HG03521 (cell line): ENCODE measurements around the gene MLF1.
A peak's percentile ranks its signal among the peaks of the same experiment; 100 is the strongest.
"Not testable (repeated sequence)": the region's sequence is repeated elsewhere in the genome, so short reads cannot be mapped to it uniquely, and the experiment has no call there.

Source experiments
- ATAC-seq: cut with Tn5 transposase; IDR thresholded peaks from one replicate; pipeline ENCODE4 v1.9.1; 2021; ENCODE audit warnings: mild to moderate bottlenecking, moderate library complexity; ENCODE audit not compliant: unreplicated experiment

MLF1 gene

DNA sequence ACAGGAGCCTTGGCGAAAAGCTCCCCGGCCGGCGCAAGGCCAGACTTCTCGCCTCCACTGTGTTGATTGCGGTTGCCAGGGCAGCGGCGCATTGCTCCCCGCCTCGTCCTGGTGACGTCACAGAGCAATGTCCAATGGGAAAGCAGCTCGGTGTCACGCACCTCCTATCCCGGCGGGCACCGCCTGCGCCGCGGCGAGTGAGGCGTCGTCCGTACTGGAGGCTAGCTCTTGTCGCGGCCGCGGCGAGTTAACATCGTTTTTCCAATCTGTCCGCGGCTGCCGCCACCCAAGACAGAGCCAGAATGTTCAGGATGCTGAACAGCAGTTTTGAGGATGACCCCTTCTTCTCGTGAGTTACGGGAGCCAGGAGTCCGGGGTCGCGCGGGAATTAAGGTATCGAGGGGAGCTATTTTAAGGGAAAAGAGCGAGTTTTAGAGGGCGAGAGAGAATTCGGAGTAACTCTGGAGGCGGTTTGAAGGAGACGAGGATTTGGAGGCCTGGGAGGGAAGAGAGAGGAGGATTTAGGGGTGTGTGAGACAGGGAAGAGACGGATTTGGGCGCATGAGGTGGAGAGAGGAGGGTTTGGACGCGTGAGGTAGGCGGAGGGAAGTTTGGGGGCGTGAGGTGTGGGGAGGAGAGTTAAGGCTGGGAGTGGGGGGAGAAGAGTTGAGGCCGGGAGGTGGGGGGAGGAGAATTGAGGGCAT is at the start of gene MLF1:
MLF1 (plus strand) TSS at position 196 of the 704 bp plus-strand sequence; CDS start at position 303, 107 bp downstream.
- ATAC-seq = peak; percentile 100

DNA sequence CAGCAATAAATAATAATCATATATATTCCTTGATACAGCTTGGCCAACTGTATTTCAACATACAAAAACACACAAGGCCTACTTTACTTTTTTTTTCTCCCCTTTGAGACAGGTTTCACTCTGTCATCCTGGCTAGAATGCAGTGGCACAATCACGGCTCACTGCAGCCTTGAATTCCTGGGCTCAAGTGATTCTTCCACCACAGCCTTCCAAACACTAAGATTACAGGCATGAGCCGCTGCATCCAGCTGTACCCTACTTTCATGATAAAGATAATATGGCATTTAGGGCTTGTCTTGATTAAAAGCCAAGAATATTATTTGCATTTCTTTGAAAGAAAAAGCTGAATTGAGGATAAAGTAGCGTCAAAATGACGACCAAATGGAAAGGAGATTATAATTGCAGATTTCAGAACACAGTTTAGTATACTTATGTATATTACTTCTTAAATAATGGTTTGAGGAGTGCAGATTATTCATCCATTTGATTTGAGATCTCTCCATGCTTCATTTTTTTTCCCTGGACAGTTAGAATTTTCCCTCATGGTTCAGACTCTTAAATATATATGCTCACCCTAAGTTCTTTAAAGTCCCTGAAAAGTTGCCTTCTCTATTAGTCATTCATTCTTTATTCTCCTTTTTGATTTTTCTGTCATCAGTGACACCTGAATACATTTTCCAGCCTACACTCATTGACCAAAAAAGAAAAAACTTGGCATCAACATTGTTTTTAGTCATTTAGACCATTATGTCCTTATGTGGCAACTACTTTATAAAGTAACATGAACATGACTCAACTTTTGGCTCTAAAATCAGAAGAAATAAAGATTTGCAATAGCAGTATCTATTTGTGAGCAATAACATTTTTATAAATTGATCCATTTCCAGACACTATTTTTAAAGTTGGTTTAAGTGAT is 48.5 kb upstream of the MLF1 start:
- no peak for ATAC-seq

DNA sequence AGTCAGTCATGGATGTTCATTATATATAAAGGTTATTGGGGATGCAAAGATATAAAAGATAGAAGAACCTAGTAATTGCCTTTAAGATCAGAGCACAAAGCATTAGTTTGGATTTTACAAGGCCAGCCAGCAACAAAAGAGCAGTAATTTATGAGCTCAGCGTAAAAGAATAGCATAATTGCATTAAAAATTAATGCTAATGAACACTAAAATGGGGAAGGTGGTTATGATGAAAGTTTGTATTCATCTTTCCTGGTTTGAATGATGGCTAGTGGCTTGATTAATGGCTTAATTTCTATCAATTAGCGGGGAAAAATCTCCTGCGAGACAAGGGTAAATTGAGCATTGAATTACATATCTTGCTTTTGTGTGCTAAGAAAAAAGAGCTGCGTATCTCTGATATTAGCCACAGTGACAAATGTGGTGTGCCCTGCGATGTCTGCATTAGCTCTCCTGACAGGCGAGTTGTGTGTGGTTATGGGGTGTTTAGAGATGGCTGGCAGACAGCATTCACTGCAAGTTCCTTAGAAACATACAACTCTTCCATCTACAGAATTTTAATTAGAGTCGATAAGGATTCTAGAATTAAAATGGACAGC is 42.8 kb upstream of the MLF1 start:
- ATAC-seq = no peak

DNA sequence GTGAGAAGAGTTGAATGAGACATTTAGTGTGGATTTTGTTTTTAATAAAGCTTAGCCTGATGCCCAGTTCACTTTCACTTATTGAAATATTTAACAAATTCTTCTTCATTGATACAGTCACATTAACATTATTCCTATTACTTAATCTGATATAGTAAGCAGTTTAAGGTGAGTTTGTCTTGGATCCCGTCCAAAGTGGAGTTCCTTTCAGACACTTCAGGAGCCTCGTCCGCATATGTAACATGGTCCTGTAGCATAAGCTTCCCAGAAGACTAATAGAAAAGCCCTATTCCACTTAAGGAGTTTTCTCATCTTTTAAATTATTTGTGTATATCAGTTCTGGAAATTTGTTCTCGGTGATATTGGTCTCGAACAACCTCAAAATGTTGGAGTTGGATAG is 39.7 kb upstream of the MLF1 start:
- no peak for ATAC-seq

DNA sequence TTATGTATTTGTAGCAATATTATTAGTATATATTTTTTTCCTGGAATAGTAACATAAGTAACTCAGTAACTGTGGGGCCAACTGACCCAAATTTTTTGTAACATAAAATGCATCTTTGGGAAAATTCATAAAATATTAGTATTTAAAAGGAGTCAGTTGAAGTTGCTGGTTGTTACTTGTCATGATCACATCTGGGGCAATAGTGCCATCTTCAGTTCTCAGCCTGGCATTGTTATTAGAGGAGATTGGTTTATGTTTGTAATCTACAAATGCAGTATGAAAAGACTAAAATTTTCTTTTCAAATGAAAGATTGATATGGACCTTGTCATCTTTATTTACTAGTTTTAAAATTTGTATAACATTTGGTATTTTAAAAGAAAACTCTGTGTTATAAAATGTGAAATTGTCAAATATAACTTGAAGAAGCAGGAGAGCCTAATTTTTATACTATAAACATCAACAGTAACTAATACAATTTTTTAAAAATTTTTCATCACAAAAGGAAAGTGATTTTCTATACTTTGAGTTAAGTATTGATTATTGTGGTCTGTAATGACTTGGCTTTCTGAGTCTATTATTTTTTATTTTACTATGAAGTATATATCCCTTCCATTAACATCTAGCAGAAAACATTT is 38.8 kb upstream of the MLF1 start:
- no peak for ATAC-seq

- ATAC-seq = no peak
Measured at GRCh38 chr3:158535918-158536317, 35.1 kb upstream of the MLF1 start.

DNA sequence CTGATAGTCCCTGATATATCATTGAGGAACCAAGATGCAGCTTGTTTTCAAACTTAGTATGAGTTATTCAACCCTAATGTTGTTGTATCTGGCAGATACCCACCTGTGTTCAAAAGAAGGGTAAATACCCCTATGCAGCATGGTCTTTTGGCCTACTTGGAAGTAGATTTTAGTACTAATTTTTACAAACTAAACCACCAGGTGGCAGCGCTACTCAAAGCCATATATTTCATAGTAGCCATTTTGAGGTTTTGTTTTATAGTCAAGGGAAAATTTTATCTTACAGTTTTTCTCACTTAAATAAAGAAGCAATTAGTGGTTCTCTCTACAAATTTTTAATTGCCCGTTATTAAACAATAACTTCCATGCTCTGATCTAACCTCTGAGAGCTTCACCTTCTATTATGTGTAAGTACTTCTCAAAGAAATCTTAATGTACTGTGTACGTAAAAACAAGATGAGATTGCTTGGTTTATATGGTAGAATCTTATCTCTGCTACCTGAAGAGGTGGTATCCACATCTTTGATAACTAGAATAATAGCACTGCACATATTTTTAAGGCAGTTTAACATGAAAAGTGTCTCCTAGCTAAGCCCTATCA is 31.5 kb upstream of the MLF1 start:
- ATAC-seq = peak; percentile 63

GRCh38 chr3:158540066-158540465 is 30.9 kb upstream of the MLF1 start:
- no peak for ATAC-seq

DNA sequence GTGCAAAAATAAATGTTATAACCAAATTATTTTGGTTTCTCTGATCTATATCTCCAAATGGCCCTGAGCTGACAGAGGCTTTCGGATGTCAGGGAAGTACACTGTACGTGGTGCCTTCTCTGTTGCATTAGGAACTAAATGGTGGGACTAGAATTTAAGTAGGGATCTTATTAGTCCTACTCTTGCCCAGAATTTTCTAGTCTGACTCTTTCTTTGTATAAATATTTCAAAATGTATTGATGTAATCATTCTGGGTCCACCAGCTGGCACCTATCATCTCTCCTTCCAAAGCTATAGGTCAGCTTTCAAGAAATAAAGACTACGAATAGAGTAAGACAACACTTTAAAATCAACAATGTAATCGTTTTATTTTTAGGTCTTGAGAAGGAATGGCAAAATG is 22.3 kb upstream of the MLF1 start:
- ATAC-seq = no peak

GRCh38 chr3:158549938-158550337 is 21.1 kb upstream of the MLF1 start:
- ATAC-seq = not testable (repeated sequence)

DNA sequence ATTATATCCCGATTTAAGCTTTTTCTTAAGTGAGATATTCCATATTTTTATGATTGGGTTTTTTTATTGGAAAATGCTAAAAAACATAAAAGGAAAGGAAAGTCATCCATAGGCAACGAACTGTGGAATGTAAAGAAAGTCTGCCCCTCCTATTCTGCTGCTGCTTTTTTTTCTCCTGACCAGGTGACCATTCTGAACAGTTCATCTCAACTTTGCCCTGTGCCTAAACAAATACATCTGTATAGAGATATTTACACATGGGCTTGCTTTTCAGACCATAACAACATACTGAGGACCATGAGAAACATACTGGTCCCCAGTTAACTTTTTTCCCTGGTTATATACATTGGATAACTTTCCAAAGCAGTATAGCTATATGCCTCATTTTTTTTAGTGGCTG is 18.9 kb upstream of the MLF1 start:
- ATAC-seq = no peak

GRCh38 chr3:158559504-158559903 is 11.5 kb upstream of the MLF1 start:
- ATAC-seq = no peak

GRCh38 chr3:158560979-158561378 is 10.0 kb upstream of the MLF1 start:
- ATAC-seq = no peak

GRCh38 chr3:158562674-158563073 is 8.3 kb upstream of the MLF1 start:
- ATAC-seq = no peak

DNA sequence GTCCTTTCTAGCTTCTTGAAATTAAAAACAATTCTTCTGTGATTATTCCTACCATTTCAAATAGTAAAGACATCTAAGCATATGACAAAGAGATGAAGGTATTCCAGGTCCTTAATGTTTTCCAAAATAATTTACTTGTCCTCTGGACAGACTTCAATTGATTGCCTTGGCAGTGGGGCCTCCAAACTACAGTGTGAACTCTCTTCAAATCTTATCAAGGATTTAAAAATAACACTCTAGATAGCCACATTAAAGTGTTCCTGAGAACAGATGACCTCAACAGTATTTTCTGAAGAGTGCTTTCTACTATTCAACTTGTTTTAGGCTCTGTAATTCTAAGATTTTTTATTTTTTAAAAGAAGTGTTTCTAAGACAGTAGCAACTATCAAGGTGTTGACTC is 7.9 kb upstream of the MLF1 start:
- no peak for ATAC-seq

GRCh38 chr3:158565076-158565475 is 5.9 kb upstream of the MLF1 start:
- no peak for ATAC-seq

- no peak for ATAC-seq
Measured at GRCh38 chr3:158568784-158569183, 2.2 kb upstream of the MLF1 start.

- ATAC-seq = no peak
Measured at GRCh38 chr3:158569794-158570193, 1.2 kb upstream of the MLF1 start.

DNA sequence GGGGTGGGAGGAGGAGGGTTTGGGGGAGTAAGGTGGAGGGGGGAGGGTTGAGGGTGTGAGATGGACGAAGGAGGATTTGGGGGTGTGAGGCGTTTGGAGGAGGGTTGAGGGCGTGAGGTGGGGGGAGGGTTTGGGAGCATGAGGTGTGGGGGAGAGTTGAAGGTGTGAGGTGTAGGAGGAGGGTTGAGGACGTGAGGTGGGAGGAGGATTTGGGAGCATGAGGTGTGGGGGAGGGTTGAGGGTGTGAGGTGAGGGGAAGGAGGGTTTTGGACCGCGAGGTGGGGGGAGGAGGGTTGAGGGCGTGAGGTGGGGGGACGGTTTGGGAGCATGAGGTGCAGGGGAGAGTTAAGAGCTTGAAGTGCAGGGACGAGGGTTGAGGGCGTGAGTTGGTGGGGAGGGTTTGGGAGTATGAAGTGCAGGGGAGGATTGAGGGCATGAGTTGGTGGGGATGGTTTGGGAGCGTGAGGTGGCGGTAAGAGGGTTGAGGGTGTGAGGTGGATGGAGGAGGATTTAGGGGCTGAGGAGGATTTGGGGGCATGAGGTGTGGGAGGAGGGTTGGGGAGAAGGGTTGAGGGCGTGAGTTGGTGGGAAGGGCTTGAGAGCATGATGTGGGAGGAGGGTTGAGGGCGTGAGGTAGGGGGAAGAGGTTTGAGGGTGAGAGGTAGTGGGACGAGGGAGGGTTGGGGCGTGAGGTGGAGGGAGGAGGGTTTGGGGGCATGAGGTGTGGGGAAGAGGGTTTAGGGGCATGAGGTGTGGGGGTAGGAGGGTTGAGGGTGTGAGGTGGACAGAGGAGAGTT is 1.2 kb downstream of the MLF1 start:
- no peak for ATAC-seq

- ATAC-seq = no peak
Measured at GRCh38 chr3:158572766-158573060, 1.7 kb downstream of the MLF1 start.
